GM20000 (cell line): ENCODE data around the gene COL5A1.
"Not testable (repeated sequence)": the region's sequence is repeated elsewhere in the genome, so short reads cannot be mapped to it uniquely, and the experiment has no call there.

Experiments
- DNase-seq: peaks from one replicate; pipeline ENCODE4 v3.0.0; 2012; ENCODE audit warnings: low spot score
- TF ChIP-seq, protein P1 (sequence below): IDR thresholded peaks from 2 replicates; pipeline ENCODE4 v1.5.1; 2012; ENCODE audit warnings: mild to moderate bottlenecking, control low read depth; ENCODE audit errors: extremely low read depth, missing control alignments

COL5A1 gene

DNA sequence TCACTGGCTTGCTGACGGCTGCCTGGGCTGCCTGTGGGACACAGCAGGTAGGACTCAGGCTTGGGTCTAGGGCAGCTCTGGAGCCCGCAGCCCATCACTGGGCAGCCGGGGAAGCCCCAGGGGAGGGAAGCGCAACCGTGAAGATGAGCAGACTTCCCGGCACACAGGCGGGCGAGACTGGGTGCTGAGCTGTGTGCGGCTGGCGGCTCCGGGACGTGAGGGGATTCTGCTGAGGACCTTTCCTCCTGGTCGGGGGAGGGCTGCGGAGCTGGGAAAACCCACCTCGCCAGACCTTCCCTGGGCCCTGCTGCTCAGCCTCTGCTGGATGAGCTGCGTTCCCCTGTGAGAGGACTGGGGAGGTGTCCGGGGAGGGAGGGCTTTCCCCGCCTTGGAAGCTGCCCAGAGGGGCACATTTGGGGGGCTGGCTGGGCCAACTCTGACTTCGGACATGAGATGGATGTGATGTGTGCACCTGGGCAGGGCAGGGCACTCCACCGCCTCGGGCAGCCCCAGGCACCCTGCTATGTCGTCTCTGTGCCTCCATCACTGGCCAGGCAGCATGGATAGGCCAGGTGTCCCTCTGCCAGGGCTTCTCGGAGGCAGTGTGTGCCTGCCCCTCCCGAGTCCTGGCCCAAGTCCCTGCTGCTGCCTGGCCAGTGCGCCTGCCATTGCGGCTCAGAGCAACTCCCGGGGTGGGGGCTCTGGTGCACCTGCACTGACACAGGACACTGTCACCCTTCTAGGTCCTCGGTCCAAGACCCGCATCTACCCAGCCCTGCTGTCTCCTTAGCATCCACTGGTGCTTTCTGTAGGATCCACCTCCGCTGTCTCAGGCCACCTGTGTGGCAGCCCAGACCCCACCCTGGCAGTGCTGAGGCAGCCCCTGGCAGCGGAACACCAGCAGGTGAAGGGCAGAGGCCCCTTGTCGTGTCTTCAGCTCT lies 66.4 kb downstream of the COL5A1 start:
- TF ChIP-seq, protein P1, sequence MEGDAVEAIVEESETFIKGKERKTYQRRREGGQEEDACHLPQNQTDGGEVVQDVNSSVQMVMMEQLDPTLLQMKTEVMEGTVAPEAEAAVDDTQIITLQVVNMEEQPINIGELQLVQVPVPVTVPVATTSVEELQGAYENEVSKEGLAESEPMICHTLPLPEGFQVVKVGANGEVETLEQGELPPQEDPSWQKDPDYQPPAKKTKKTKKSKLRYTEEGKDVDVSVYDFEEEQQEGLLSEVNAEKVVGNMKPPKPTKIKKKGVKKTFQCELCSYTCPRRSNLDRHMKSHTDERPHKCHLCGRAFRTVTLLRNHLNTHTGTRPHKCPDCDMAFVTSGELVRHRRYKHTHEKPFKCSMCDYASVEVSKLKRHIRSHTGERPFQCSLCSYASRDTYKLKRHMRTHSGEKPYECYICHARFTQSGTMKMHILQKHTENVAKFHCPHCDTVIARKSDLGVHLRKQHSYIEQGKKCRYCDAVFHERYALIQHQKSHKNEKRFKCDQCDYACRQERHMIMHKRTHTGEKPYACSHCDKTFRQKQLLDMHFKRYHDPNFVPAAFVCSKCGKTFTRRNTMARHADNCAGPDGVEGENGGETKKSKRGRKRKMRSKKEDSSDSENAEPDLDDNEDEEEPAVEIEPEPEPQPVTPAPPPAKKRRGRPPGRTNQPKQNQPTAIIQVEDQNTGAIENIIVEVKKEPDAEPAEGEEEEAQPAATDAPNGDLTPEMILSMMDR, result no peak
- DNase-seq, result no peak

DNA sequence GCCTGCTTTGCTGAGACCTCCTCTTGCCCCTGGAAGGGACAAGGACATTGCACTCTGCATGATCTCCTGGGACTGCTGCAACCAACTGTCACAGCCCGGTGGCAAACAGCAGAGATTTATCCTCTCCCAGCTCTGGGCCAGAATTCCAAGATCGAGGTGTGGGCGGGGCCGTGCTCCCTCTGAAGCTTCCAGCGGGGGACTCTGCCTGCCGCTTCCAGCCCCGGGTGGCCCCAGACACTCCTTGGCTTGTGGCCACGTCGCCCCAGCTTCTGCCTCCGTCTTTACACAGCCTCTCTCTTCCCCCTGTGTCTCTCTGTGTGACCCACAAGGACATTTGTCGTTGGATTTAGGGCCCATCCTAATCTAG lies 67.1 kb downstream of the COL5A1 start:
- no peak for DNase-seq
- TF ChIP-seq, protein P1, result no peak

DNA sequence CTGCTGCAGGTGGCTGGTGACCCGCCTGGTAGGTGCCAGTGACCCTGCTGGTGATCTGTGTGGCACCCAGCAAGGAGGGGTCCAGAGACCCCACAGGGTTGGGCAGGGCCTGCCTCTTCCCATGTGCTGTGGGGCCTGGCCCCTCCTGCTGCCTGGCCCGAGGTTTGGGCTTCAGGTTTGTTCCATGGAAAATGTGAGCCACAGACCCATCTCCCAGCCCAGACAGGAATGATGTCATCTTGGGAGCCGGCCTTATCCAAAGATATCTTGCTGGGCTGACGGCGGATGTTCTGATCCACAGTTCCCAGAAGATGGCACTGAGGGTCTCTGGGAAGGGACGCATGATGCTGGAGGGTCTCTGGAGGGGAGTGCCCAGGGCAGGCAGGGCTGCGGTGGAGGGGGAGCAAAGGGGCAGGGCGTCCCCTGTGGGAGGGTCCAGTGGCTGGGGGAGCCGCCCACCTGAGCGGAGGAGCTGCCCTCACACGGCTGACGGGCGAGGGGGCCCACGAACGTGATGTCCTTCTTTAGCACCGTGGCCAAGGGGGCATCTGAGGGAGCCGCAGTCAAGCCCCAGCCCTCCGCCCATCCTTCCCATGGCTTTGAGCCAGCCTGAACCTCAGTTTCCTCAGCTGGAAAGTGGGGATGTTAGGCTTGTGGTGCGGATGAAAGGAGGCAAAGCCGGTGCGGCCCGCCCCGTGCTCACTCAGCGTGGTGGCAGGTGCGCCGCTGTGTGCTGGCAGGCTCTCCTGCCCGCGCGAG lies 68.1 kb downstream of the COL5A1 start:
- TF ChIP-seq, protein P1, result no peak

DNA sequence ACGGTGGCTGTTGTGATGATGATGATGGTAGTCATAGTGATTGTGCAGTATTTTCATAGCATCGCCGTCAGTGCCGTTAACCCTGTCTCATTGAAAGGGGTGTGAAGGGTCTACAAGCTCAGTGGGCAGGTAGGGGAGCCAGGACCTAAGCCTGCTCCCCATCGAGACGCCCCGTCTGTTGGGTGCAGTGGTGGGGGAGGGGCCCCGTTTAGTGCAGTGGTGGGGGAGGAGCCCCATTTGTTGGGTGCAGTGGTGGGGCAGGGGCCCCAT lies 68.6 kb downstream of the COL5A1 start:
- TF ChIP-seq, protein P1, result no peak
- no peak for DNase-seq

More for the DNA sequence above, 68.1 kb downstream of the COL5A1 start:
- no peak for DNase-seq

DNA sequence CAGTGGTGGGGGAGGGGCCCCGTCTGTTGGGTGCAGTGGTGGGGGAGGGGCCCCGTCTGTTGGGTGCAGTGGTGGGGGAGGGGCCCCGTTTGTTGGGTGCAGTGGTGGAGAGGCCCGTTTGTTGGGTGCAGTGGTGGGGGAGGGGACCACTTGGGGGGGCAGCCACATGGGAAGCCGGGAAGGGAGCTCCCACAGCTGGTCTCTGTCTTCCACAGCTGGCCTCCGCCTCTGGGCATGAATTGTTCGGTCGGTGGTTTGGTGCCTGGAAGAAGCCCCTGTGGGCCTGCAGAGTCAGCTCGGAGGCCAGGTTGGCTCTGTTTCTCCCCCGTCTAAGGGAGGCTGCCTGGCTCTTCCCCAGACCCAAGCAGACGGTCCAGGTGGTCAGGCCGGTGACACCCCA lies 69.3 kb downstream of the COL5A1 start:
- TF ChIP-seq, protein P1, result no peak
- DNase-seq, result no peak

DNA sequence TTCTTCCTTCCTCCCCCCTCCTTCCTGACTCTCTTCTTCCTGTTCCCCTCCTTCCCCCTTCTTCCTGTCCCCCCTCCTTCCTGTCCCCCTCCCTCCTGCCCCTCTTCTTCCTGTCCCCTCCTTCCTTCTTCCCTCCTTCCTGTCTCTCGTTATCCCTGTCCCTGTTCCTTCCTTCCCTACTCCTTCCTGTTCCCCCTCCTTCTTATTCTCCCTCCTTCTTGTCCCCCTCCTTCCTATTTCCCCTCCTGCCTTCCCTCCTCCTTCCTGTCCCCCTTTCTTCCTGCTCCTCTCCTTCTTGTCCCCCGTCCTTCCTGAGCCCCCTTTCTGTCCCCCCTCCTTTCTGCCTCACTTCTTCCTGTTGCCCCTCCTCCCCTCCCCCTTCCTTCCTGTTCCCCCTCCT lies 70.6 kb downstream of the COL5A1 start:
- no peak for DNase-seq
- TF ChIP-seq, protein P1, result no peak

DNA sequence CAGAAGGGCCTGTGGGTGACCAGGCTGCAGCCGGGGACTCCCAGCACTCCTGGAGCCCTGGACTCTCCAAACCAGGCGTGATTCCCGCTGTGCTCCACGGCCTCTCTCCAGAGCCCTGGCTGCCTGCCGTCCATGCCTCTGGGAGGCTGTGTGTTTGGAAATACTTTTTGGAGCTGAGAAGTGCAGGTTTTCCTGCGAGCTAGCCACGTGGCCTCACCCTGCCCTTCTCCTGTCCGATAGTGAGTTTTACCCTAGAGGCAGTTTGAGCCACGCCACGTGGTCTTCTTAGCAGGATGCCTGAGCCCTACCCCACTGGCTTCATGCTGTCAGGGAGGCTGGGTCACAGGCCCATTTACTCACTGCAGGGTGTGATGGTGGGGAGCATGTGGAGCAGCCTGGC lies 71.3 kb downstream of the COL5A1 start:
- TF ChIP-seq, protein P1, result no peak
- no peak for DNase-seq

DNA sequence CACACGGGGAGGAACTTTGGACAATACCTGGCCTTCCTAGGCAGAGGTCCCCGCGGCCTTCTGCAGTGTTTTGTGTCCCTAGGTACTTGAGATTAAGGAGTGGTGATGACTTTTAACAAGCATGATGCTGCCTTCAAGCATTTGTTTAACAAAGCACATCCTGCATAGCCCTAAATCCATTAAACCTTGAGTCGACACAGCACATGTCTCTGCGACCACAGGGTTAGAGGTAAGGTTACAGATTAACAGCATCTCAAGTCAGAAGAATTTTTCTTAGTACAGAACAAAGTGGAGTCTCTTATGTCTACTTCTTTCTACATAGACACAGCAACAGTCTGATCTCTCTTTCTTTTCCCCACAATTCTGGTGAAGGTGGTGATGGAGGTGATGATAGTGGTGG lies 73.9 kb downstream of the COL5A1 start:
- not testable (repeated sequence) for DNase-seq
